ENCODE measurements around the gene SLC9A9. TPM values are rescaled to one million over a fixed set of nuclear protein-coding genes. Genes with fewer than 3 reads are reported as not detected.
"Not testable (repeated sequence)": the region's sequence is repeated elsewhere in the genome, so short reads cannot be mapped to it uniquely, and the experiment has no call there.

Gene SLC9A9
- total RNA-seq, 1 donor from 2014 or later, result 35.2 TPM

DNA sequence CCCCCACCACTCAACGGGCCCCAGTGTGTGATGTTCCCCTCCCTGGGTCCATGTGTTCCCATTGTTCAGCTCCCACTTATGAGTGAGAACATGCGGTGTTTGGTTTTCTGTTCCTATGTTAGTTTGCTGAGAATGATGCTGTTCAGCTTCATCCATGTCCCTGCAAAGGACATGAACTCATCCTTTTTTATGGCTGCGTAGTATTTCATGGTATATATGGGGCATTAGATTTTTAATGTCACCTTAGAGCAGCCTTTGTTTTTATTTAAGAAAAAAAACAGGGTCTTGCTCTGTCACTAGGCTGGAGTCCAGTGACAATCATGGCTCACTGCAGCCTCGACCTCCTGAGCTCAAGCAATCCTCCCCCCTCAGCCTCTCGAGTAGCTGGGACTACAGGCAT is 568.7 kb downstream of the SLC9A9 start:
- not testable (repeated sequence) for DNase-seq

DNA sequence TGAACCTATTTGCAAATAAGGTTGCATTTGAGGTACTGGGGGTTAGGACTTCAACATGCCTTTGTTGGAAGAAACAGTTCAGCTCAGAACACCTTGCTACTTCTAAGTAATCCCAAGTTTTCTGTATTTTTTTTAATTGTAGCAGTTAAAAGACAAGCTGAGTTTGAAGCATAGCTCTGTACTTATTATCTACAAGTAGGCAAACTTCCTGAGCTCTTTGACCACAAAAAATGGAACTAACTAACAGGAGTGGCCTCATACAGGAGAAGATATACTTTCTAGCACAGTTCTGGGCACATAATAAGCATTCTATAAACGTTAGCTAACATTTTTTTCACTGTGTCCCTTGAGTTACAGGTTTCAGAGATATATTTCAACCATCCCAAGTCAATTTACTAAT is 569.5 kb downstream of the SLC9A9 start:
- DNase-seq, result no peak

DNA sequence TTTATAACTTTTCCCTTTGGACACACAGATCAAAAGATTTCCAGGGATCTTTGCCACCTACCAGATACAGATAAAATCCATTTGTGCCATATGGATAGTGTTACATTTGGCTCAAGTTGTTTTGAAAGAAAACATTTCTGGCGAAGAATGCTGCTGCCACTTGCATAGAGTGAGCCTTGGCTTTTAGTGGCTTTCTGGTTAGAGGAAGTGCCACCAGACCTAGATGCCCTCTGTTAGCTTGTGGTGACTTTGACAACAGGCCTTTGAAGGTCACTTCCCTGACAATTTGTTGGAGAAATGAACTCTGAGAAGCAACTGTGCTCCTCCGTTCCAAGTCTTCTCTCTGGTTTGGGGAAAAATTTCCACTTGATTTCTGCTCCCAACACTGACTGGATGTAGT is 570.7 kb downstream of the SLC9A9 start:
- DNase-seq, result no peak

DNA sequence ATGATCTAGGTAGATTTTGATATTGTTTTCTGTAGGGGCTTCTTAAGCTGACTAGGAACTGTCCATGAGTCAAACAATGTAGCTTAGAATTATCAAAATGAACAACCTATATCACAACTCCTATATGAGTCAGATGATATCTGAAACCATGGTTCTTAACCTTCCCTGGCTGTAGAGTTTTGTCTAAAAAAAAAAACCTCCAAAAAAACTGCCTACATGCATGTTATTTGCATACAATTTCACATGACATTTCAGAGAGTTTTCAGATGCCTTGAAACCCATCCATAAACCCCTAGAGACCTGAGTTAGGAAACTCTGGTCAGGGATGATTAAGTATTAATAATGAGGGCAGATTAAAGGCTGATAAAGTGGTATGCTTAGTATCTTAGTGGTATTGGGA is 571.7 kb downstream of the SLC9A9 start:
- DNase-seq, result no peak

DNA sequence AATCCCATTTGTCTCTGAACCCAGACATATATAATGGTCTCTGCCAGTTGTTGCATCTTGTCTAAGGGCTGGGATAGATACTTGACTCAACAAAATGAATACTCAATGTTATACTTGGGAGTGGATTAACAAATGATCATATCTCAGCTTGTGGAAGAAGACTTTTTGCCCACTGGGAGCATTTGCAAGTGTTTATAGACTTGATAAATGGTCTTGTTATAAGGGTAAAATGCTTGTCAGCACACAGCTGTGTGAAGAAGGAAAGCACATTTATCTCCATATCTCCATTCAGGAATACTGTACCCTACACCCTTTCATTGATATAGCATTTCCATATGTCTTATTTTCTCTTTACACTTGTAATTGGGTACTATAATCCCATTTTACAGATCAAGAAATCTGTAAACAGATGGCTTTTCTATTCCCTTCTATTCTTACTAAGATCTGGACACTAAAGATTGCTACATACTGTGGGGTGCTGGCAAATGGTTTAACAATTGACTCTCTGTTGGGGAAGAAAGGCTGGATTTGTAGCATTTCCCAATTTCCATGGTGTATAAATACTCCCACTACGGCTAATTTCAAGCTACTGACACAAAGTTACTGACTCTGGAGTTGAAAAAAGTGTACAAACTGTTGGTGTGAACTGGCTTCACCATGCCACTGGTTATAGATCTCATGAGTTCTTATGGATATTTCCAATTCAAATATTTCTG is 574.1 kb downstream of the SLC9A9 start:
- DNase-seq, result no peak

DNA sequence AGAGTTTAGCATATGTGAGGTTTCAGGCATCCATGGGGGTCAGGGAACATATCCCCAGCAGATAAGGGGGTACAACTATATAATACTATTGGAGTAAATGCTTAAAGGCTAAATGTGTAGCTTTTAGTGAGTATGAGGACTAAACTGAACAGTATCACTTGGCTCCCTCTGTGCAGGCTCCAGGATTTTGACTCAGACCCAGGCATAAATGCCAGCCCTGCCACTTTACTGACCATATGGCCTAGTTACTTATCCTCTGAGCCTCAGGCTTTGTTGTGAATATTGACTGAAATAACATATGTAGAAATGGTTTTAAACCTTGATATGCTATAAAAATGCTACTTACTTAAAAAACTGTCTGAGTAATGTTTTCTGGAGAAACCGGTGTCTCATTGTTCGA is 577.1 kb downstream of the SLC9A9 start:
- DNase-seq, result no peak

DNA sequence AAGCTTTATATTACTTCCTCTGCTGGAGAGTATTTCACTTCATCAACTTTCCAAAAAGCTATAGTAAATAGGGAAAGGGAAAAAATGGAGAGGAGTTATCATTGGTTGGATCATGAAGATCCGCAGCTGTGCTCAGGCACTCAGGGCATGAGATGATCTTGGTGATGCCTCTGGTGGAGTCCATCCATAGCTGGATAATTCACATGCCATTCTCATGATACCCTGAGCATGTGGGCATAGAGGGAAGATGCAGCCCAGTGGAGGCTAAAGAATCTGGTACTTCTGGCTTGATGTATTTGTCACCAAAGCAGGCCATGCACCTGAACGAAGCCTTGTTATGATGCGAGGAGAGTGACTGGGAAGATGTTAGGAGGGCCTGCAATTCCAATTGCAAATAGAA is 578.5 kb downstream of the SLC9A9 start:
- DNase-seq, result no peak

DNA sequence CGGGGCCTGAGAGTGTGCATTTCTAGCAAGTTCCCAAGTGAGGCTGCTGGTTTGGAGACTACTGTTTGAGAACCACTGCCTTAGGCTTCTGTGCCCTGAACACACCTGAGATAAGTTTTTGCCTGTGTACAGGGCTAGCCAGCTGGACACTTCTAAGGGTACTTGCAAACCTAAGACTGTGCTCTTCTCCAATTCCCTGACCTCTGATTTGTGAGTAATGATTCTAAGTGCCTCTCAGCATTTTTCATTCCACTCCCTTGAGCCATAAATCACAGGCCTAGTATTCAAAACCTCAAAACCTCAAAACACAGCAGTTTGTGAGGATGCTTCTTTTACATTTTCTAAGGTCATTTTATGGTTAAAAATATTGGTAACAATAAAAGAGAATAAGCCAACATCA is 580.3 kb downstream of the SLC9A9 start:
- DNase-seq, result no peak

DNA sequence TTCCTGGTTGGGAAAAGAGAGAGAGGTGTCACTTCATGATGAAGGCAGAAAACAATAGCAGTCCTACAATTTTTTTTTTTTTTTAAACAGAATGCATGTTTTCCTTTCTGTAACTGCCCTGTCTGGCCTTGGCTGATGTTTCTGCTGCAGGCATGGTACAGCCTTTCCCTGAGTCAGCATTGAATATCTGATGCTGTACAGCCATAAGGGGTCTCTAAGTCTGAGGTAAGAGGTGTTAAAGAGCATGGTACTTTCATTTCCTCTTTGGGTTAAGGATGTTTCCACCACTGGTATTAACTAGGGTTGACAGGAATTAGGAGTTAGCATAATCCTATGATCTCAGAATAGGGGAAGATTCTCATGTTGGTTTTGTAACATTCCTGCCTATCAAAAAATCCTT is 581.3 kb downstream of the SLC9A9 start:
- no peak for DNase-seq

DNA sequence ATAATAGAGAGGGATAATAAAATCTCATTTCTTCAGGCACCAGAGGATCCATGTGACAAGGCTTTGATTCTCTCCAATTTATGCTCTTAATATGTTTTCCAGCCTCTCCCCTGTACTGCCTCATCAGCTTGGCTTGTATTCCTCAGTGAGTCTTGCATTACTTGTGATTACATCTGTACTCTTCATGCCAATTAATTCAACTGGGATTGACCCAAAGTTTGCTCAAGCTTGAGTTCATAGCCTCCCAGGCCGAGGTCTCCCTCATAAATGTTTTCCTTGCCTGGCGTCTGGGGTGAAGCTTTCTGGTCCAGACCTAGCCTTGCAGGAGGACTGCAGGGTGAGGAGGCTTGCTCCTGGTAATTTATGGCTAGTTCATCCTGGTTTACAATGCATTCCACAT is 581.8 kb downstream of the SLC9A9 start:
- peak; percentile 40 for DNase-seq

DNA sequence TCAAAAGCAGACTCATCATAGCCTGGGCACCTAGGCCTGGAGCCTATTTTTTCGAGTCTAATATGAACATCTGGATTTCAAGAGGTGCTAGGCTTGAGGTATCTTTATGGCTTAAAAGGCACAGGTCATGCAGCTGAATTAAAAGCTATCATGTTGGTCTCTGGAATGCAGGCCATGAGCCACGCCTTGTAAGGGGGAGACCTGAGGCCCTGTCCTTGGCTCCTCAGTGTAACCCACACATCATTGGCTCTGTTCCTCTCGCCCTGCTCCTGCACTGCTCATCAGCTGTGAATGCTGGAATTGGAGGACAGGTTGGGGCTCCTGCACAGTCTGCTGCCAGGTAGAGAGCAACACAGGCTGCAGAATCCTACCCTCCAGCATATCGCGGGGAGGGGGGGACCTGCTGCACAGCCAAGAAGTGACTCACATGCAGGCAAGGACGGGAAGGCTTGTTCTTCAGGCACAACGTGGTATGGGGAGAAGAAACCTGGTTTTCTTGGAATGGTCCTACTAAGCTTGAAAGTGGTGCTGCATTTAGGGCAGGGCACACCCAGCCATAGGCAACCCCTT is 582.7 kb downstream of the SLC9A9 start:
- DNase-seq, result no peak

DNA sequence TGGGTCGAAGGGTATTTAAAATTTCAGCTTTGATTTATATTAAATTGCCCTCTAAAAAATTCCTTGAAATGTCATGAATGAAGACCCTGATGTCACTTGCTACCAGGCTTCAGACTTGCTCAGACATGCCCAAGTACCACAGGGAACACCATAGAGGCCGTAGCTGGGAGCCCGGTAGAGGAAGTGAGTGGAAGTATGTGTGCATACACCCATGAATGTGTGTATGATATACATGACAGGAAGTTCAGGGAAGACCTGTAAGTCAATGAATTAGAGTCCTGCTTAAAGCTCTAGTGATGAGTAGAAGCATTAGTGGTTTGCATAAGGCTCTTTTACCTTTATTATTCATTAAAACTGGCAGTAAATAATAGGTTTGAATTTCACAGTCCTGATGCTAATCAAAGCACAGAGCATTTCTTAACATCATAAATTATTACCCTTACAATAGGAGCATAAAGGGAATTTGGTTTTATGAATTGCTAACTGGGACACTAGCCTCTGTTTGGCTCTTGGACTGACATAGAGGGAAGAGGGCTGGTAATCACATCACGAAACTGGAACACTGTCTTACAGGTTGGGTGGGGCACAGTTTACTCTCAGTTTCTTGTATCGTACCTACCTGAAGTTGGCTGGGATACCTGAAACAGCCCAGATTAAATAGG is 584.3 kb downstream of the SLC9A9 start:
- no peak for DNase-seq

DNA sequence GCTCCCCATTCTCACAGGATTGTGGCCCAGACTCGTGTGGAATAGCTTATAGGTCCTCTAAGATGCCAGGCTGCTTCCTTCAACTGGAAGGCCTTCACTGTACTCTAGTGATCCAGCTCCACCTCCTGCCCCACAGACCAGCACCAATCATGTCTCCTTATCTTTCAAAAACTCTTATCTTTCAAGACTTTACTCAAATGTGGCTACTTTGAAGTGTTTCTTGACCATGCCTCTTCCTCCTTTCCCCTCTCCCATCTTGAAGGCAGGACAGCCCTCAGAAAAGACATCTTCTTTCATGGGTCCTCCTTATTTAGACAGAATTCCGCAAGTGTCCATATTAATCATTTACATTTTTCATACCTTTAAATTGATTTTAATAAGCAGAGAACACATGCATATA is 586.4 kb downstream of the SLC9A9 start:
- DNase-seq, result no peak

DNA sequence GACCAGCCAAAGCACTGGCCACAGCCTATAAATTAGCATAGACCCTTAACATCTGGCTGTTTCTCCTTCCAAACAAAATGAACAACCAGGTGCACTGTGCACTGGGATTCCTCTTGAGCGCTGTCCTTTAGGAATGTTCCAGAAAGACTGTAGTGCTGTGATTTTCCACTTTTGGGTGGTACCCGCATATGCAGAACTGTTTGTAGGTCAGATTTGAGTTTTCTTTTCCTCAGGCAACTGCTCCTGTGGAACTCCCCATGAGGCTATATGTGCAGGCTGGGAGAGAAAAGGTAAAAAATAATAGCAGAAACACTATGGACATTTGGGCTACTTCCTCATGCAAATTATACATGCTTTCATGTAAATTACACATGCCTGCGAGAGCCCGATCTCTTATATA is 589.6 kb downstream of the SLC9A9 start:
- no peak for DNase-seq

DNA sequence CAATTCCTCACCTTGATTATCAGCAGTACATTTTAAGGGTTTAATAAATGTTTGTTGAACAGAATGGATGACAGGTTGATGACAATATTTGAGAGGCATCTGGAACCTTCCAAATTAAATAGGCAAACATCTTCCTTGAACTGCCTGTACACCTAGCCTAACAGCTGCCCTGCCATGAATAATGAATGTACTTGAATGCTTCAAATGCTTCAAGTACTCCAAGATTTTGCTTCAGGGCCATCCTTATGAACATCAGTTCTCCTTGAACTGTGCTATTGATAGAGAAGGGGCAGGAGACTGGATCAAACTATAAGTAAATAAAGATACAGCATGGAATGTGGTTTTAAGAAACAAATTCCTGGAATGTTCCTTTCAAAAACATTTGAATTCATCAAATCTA is 591.9 kb downstream of the SLC9A9 start:
- no peak for DNase-seq

DNA sequence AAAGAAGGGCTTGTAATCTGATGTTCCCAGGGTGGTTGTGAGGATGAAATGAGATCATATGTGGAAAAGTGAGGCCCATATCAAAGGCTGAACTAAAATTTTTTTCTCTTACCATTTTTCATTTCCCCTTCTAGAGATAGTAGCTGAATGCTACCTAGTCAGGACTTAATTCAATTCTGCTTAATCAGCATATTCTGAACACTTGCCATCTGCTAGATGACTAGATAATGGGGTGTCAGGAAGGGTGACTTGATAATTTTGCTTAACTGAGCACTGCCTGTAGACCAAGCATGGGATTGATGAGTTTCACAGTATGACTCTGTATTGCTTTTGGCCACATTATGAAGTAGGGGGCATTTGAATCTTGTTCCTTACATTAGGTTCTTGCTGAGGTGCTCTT is 592.5 kb downstream of the SLC9A9 start:
- DNase-seq, result no peak

DNA sequence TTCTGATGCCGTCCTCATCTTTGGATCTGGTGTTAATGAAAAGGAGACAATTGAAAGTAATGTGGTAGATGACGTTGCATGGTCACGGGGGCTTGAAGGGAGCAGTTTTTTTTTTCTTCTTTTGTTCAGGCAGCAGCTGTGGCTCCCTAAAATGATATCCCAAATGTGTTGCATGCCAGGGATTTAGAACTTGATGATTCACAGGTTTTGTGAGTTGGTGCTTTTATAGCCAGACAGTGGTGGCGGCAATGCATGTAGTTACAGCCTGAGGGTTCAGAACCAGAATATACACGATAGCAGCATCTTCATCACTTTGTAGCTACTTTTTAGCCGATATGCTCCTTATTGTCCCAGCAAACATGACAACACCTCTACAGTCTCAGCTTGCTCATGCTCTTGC is 595.3 kb downstream of the SLC9A9 start:
- DNase-seq, result no peak

DNA sequence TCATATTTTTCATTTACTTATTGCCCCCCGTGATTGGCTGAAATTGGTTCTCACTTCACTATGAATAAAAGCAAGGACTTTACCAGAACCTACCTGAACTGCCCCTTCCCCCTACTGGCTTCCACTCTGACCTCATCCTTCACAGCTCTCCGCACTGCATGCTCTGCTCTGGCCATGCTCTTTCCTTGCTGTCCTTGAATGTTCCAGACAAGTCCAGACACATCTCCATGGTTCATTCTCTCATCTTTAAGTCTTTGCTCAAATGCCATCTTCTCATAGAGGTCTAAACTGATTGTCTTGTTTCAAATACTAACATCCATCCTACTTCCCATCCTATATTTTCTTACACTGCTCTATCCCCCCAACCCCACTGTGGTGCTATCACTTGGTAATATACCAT is 599.3 kb downstream of the SLC9A9 start:
- no peak for DNase-seq

DNA sequence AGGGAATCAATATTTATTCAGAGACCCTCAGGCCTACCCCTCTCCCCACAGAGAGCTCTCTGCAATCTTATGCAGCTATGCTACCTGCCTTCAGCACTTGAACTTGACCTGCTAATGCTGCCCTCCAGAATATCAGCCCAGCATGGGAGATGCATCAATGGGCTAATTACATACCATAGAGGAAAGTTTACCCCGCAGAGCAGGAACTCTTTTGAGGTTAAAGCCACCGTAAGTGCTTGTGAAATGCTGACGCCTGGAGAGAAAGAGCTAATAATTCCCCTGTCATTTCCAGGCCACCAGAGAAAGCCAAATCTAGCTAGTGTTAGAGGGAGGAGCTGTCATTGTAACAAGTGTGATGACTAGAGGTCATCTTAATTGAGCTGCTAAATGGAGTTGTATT is 601.2 kb downstream of the SLC9A9 start:
- no peak for DNase-seq

DNA sequence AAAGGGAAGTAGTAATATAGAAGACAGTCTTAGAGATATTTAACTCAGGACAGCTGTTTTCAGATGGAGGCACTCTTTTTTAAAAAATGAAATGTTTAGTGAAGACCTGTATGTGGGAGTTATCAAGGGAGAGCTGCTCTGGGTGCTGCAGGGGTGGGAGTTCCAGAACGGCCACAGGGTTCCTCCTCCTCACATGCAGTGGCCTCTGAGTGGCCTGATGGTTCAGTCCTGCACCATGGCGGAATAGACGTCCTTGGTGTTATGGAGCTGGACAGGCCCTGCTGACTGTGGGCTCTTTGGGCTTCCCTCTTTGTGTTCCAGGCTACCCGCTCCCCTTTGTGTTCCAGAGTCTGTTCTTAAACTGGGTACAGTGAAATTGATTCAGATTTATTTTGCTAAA is 602.6 kb downstream of the SLC9A9 start:
- no peak for DNase-seq

DNA sequence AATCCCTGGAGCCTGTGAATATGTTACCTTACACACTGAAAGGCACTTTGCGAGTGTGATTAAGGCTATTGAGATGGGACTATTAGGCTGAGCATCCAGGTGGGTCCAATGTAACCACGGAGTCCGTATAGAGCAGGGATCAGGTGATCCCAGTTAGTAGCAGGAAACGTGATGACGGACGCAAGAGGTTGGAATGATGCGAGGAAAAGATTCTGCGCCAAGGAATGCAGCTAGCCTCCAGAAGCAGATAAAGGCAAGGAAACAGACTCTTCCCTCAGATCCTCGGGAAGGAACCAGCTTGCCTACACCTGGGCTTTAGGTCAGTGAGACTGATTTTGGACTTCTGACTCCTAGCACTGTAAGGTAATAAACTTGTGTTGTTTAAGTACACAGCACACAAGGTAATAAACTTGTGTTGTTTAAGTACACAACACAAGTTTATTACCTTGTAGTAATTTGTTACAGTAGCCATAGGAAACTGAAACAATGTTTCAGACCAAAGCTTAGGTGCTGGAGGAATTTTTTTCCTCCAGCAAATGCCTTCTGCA is 603.7 kb downstream of the SLC9A9 start:
- DNase-seq, result no peak

DNA sequence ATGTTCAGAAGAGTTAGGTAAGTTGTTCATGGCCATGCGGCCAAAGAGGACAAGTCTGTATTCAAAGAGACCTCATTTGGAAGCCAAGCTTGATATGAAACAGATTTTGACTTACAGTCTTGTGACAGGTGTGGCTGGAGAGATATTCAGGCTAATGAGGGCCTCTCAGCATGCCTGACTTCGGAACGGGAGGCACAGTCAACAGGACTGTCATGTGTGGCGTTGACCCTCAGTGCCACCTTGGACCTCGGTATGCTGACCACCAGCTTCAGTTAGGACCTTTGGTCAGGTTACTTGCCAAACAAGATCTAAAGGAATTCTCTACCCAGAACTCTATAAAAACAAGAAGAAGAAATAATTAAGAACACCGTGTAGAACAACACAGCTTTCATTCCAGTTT is 604.6 kb downstream of the SLC9A9 start:
- DNase-seq, result no peak

DNA sequence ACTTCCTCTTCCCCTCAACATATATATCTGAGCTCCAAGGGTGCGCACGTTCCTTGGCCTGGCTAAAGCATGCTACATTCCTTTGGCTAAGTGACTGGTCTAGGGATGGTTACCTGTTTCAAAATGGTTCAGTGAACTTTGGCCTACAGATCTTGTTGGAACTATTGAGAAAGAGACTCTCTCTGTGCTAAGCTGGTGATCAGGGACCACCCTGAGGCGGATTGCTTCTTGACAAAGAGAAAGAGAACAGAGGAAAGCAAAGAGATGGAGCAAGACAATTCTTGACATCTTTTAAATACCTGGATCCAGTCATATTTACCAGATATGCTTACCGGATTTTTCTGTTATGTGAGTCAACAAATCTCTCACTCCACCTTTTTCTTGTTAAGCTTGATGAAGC is 605.6 kb downstream of the SLC9A9 start:
- no peak for DNase-seq

DNA sequence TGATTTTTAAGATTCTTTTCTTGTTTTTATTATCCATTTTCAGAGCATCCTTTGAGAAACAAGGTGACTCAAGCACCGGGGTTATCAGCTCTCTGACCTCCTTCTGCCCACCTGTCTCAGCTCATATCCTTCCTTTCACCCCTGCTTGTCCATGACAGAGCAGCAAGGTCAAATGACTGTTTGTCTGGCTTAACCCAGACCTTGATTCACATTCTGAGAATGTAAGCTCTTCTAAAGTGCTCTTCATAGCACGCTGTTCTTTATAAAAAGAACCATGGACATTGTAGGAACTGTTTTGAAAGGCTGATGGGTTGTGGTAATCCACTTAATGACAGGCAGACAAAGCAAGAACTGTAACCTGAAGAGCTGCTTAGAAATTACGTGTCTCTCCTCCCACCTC is 606.2 kb downstream of the SLC9A9 start:
- DNase-seq, result no peak
